GM19397 (cell line): ENCODE measurements around the gene SLC2A2.
"Not testable (repeated sequence)": the region's sequence is repeated elsewhere in the genome, so short reads cannot be mapped to it uniquely, and the experiment has no call there.

Source experiments
- ATAC-seq: cut with Tn5 transposase; IDR thresholded peaks from one replicate; pipeline ENCODE4 v1.9.1; 2021; ENCODE audit warnings: mild to moderate bottlenecking, moderate library complexity; ENCODE audit not compliant: unreplicated experiment

The SLC2A2 gene

DNA sequence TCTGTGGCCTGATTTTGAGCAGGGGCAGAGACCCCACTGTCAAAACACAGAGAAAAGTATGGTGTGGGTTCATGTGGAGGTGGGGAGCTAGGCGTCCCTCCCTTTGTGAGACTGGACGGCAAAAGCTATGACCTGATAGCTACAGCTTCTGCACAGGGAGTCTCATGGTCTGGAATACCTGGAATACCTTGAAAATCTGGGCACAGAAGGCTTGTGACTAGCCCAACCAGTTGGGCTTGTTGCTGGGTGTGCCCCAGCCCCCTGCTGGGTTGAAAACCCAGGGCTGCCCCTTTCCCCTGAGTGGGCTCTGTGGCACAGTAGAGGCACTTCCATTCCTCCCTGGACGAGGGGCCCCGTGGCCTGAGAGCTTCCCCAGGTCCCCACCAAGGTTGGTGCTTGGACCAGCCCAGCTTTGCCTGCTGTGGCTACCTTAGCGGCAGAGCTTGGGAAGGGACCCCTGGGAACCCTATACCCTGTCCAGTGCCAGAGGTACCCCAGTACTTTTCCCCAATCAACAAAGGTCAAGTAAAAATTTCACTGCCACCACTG, 37.3 kb downstream of the SLC2A2 start:
- no peak for ATAC-seq

GRCh38 chr3:170988378-170988777, 38.1 kb downstream of the SLC2A2 start:
- no peak for ATAC-seq

- ATAC-seq = no peak
These were observed 41.2 kb downstream of the SLC2A2 start for GRCh38 chr3:170985304-170985703.

DNA sequence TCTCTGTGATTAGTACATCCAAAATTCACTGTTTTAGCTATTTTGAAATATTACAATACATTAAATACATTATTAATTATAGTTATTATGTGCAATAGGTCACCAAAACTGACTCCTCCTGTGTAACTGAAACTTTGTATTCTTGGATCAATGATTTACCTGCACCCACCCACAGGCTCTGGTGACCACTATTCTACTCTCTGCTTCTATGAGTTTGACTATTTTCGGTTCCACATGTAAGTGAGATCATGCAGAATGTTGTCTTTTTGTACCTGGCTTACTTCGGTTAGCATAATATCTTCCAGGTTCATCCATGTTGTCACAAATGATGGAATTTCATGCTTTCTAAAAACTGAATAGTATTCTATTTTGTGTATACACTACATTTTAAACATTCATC, 43.8 kb downstream of the SLC2A2 start:
- peak; percentile 92 for ATAC-seq

DNA sequence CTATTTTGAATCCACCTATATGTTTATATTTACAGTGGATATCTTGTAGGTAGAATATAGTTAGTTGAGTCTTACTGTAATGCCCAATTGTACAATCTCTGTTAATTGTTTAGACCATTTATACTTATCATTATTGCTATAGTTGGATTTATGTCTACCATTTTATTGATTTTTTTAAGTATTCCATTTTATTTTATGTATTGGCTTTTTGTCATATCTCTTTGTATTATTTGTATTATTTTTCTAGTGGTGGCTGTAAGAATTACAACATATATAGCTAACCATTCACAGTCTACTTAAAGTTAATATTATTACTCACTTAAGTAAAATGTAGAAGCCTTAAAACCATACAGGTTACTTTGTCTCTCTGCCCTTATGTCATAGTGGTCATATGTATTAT, 46.1 kb downstream of the SLC2A2 start:
- no peak for ATAC-seq

DNA sequence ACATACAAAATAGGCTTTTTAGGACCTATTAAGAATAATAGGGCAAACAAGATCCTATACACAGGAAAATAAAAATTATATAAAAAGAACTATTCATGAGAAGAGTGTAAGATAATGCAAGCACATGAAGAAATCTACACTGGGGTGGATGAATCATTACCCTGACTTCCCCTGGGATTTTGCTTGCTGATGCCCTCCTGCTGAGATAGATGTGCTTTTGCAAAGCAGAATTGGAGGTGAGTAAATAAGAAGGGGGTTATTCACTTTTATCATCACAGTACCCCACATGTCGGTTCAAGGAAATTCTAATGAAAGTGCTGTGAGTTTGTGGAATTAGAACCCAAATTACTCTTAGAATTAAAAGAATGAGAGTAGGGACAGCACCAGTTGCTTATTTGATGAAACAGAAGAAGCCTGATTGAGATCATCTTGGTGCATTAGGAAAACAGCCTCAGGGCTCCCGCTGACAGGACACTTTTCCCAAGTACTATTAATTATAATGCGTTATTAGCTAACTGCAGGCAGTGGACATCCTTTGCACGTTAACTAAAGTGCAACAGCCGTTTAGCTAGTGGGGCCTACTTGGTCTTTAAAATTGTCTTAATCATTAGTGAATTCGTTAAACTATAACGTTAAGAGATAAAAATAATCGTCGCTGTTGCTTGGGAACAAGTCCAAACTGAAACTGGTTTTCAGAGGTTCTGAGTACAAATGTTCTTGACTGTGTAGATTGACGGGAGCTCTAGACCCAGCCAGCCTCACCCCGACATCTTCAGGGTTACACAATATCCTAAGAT, 48.4 kb downstream of the SLC2A2 start:
- ATAC-seq = no peak

DNA sequence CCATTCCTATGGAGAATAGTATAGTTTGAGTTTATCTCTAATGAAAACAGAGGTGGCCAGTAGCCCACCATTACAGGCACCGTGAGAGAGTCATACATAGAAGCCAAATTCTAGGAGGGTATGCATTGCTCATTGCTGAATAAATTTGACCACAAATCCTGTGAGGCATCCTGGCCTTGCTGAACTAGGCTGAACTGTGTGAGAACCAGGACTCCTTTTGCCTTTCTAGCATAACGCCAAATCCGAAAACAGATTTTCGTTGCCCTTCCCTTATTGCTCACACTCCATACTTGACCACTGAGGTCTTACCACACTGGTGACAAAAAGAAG, 50.4 kb downstream of the SLC2A2 start:
- no peak for ATAC-seq

GRCh38 chr3:170975283-170976189, 51.0 kb downstream of the SLC2A2 start:
- no peak for ATAC-seq

- ATAC-seq = no peak
These were observed 51.6 kb downstream of the SLC2A2 start for GRCh38 chr3:170974872-170975271.

DNA sequence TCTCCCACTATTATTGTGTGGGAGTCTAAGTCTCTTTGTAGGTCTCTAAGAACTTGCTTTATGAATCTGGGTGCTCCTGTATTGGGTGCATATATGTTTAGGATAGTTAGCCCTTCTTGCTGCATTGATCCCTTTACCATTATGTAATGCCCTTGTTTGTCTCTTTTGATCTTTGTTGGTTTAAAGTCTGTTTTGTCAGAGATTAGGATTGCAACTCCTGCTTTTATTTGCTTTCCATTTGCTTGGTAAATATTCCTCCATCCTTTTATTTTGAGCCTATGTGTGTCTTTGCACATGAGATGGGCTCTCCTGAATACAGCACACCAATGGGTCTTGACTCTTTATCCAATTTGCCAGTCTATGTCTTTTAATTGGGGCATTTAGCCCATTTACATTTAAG, 53.6 kb downstream of the SLC2A2 start:
- not testable (repeated sequence) for ATAC-seq

- no peak for ATAC-seq
These were observed 59.4 kb downstream of the SLC2A2 start for GRCh38 chr3:170967126-170967525.

GRCh38 chr3:170966495-170966894, 60.0 kb downstream of the SLC2A2 start:
- no peak for ATAC-seq

DNA sequence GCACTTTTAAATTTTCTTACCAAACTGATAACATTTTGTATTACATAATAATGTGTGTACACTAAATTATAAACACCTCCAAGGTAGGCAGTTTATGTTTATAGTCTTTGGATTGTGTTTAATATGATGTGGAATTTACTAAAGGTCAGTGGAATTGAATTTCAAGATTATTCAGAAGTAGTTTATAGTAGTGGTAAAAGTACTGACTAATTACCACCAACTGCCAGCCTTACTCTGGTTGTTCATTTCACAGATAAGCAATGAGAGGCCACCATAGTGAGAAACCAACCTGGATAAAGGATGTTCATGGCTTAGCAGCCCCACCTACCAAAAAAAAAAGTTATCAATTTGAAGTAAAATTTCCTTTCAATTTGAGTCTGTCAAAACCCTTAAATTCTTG, 64.1 kb downstream of the SLC2A2 start:
- no peak for ATAC-seq

DNA sequence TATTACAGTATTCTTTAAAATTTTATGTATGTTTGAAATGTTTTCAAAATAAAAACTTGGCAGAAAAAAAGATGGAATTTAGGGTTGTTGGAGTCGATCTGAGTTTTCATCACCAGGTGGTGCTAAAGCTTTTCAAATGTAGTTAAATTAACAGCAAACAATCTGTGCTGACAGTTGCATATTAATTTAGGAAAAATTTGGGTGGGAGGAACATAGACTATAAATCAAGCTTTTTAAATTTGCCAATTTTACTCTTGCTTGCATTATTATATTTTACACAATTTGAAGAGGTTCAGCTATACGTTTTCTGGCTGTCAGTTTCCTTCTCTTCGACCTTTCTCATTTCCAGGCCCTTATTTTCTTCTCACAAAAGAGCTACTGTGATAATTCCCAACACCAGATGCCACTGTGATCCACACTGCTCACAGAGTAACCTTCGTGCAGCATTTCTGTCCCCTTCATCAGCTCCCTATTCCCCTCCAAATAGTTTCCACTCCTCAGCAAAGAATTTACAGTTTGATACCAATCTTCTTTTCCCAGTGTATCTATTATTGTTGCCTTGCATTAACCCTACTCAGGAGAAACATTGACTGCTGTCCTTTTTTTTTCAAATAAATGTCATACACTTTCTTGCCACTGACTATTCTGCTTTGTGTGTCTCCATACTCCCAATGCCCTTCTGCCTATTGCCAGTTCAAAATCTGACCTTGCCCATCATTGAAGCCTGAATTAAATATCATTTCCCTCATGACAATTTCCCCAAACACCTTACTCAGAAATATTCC, 64.7 kb downstream of the SLC2A2 start:
- no peak for ATAC-seq

DNA sequence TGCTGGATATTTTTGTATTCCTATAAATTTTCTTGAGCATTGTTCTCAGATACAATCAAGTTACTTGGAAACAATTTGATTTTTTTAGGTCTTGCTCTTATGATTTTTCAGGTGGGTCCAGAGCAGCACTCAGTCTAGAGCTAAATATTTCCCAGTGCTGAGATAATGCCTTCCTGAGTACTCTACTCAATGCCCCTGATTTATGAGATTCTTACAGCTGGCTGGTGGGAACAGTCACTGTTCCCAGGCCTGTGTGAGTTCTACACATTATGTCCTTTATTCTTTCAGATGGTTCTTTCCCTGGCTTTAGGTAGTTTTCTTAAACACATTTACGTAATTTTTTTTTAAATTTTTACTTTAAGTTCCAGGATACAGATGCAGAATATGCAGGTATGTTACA, 67.1 kb downstream of the SLC2A2 start:
- no peak for ATAC-seq

DNA sequence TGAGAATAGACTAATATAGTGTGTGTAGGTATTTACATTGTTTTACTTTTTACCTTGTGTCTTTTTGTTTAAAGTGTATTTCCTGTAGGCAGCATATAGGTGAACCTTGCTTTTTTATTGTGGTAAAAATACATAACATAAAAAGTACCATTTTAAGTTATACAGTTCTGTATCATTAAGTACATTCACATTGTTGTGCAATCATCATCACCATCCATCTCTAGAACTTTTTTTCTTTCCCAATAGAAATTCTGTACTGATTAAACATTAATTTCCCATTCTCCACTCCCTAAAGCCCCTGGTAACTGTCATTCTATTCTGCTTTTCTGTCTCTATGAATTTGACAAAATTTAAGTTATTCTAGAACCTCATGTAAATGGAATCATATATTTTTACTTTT, 69.9 kb downstream of the SLC2A2 start:
- no peak for ATAC-seq

GRCh38 chr3:170953736-170954135, 72.8 kb downstream of the SLC2A2 start:
- ATAC-seq = no peak

- no peak for ATAC-seq
These were observed 73.3 kb downstream of the SLC2A2 start for GRCh38 chr3:170953229-170953628.

DNA sequence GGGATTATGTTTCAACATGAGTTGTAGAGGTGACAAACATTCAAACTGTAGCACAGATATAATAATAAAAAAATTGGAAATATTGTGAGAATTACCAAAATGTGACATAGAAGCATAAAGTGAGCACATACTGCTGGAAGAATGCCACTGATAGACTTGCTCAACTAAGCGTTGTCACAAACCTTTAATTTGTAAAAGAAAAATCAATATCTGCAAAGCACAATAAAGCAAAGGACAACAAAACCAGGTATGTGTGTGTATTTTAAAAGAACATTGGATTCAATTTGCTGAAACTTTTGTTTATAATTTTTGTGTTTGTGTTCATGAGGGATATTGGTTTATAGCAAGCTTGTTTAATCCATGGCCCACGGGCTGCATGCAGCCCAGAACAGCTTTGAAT, 77.3 kb downstream of the SLC2A2 start:
- ATAC-seq = no peak

DNA sequence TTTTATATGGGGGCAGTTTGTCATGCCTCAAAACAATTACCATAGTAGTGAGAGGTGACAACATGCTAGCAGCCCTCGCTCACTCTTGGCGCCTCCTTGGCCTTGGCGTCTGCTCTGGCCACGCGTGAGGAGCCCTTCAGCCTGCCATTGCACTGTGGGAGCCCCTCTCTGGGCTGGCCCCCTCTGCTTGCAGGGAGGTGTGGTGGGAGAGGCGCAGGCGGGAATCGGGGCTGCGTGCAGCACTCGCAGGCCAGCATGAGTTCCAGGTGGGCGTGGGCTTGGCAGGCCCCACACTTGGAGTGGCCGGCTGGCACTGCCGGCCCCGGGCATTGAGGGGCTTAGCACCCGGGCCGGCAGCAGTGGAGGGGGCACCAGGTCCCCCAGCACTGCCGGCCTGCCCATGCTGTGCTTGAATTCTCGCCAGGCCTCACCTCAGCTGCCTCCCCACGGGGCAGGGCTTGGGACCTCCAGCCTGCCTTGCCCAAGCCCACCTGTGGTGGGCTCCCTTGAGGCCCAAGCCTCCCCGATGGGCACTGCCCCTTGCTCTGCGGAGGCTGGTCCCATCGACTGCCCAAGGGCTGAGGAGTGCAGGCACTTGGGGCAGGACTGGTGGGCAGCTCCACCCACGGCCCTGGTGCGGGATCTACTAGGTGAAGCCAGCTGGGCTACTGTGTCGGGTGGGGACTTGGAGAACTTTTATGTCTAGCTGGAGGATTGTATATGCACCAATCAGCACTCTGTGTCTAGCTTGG, 79.3 kb downstream of the SLC2A2 start:
- ATAC-seq = no peak
